ENCODE results near the gene MAP2K1.
"Not testable (repeated sequence)": the region's sequence is repeated elsewhere in the genome, so short reads cannot be mapped to it uniquely, and the experiment has no call there.

Gene MAP2K1

GRCh38 chr15:66425837-66426236, 39.1 kb downstream of the MAP2K1 start:
- no peak for DNase-seq

GRCh38 chr15:66429117-66429516, 42.4 kb downstream of the MAP2K1 start:
- no peak for DNase-seq

- DNase-seq, result no peak
These were observed 42.8 kb downstream of the MAP2K1 start for GRCh38 chr15:66429546-66429945.

GRCh38 chr15:66430627-66431255, 44.0 kb downstream of the MAP2K1 start:
- DNase-seq, result no peak

GRCh38 chr15:66433726-66434125, 47.0 kb downstream of the MAP2K1 start:
- no peak for DNase-seq

GRCh38 chr15:66440501-66440900, 53.8 kb downstream of the MAP2K1 start:
- no peak for DNase-seq

- no peak for DNase-seq
These were observed 65.7 kb downstream of the MAP2K1 start for GRCh38 chr15:66452420-66452819.

- DNase-seq, result no peak
These were observed 66.4 kb downstream of the MAP2K1 start for GRCh38 chr15:66452971-66453580.

GRCh38 chr15:66454143-66454542, 67.4 kb downstream of the MAP2K1 start:
- no peak for DNase-seq

GRCh38 chr15:66456211-66456610, 69.5 kb downstream of the MAP2K1 start:
- DNase-seq, result no peak

- no peak for DNase-seq
These were observed 73.3 kb downstream of the MAP2K1 start for GRCh38 chr15:66459818-66460615.

GRCh38 chr15:66461294-66461693, 74.6 kb downstream of the MAP2K1 start:
- not testable (repeated sequence) for DNase-seq

- DNase-seq, result no peak
These were observed 75.2 kb downstream of the MAP2K1 start for GRCh38 chr15:66461917-66462316.

- DNase-seq, result no peak
These were observed 75.9 kb downstream of the MAP2K1 start for GRCh38 chr15:66462627-66463026.

GRCh38 chr15:66465294-66465693, 78.6 kb downstream of the MAP2K1 start:
- DNase-seq, result not testable (repeated sequence)

GRCh38 chr15:66467162-66468040, 80.7 kb downstream of the MAP2K1 start:
- not testable (repeated sequence) for DNase-seq

- not testable (repeated sequence) for DNase-seq
These were observed 84.1 kb downstream of the MAP2K1 start for GRCh38 chr15:66470825-66471224.

GRCh38 chr15:66472176-66472999, 85.7 kb downstream of the MAP2K1 start:
- no peak for DNase-seq

GRCh38 chr15:66474135-66474534, 87.4 kb downstream of the MAP2K1 start:
- DNase-seq, result no peak

GRCh38 chr15:66474963-66475362, 88.3 kb downstream of the MAP2K1 start:
- DNase-seq, result no peak

GRCh38 chr15:66476535-66476934, 89.8 kb downstream of the MAP2K1 start:
- no peak for DNase-seq

- no peak for DNase-seq
These were observed 90.3 kb downstream of the MAP2K1 start for GRCh38 chr15:66477011-66477410.

Data from NCI-H2171 (cell line).